GM19455 (cell line): ENCODE measurements around the gene ZFHX3.

Experiments
- ATAC-seq: cut with Tn5 transposase; IDR thresholded peaks from one replicate; pipeline ENCODE4 v1.9.1; 2021; ENCODE audit not compliant: unreplicated experiment

The ZFHX3 gene

GRCh38 chr16:72835086-72835485 is 212.8 kb downstream of the ZFHX3 start:
- no peak for ATAC-seq

GRCh38 chr16:72834499-72834898 is 213.4 kb downstream of the ZFHX3 start:
- ATAC-seq: no peak

- no peak for ATAC-seq
Observed at GRCh38 chr16:72833969-72834368, 214.0 kb downstream of the ZFHX3 start.

GRCh38 chr16:72833482-72833881 is 214.4 kb downstream of the ZFHX3 start:
- ATAC-seq: no peak

GRCh38 chr16:72832621-72833248 is 215.2 kb downstream of the ZFHX3 start:
- peak; percentile 61 for ATAC-seq

GRCh38 chr16:72829846-72830775 is 217.8 kb downstream of the ZFHX3 start:
- ATAC-seq: no peak

GRCh38 chr16:72827866-72828265 is 220.1 kb downstream of the ZFHX3 start:
- no peak for ATAC-seq

GRCh38 chr16:72825912-72826621 is 221.9 kb downstream of the ZFHX3 start:
- ATAC-seq: no peak

- ATAC-seq: no peak
Observed at GRCh38 chr16:72824761-72825160, 223.2 kb downstream of the ZFHX3 start.

GRCh38 chr16:72824027-72824426 is 223.9 kb downstream of the ZFHX3 start:
- no peak for ATAC-seq

- ATAC-seq: no peak
Observed at GRCh38 chr16:72821185-72821950, 226.6 kb downstream of the ZFHX3 start.

GRCh38 chr16:72819345-72819744 is 228.6 kb downstream of the ZFHX3 start:
- no peak for ATAC-seq

- ATAC-seq: no peak
Observed at GRCh38 chr16:72818236-72818845, 229.6 kb downstream of the ZFHX3 start.

GRCh38 chr16:72815348-72816318 is 232.3 kb downstream of the ZFHX3 start:
- no peak for ATAC-seq

- no peak for ATAC-seq
Observed at GRCh38 chr16:72814226-72814625, 233.7 kb downstream of the ZFHX3 start.

GRCh38 chr16:72812672-72813071 is 235.3 kb downstream of the ZFHX3 start:
- no peak for ATAC-seq

- no peak for ATAC-seq
Observed at GRCh38 chr16:72811876-72812275, 236.1 kb downstream of the ZFHX3 start.

GRCh38 chr16:72811188-72811720 is 236.7 kb downstream of the ZFHX3 start:
- ATAC-seq: no peak

GRCh38 chr16:72810480-72810879 is 237.4 kb downstream of the ZFHX3 start:
- no peak for ATAC-seq
